Ovary (tissue), 9 donors: ENCODE results near the gene GPC6. TPM values are rescaled to one million over a fixed set of nuclear protein-coding genes. Genes with fewer than 3 reads are reported as not detected.
"Not testable (repeated sequence)": the region's sequence is repeated elsewhere in the genome, so short reads cannot be mapped to it uniquely, and the experiment has no call there.

Experiments used
- DNase-seq, 5 donors: peaks; one replicate each; pipeline ENCODE4 v3.0.0-alpha.2; 2019 to 2020
- H3K27ac ChIP-seq, 2 donors: fragments of 200-600 bp; one replicate each; pipeline versions ENCODE4 v1.5.1 to v1.8.0; 2019 to 2022
- H3K27me3 ChIP-seq: fragments of 200-600 bp; one replicate; pipeline ENCODE4 v1.8.0; 2022
- H3K36me3 ChIP-seq: fragments of 200-600 bp; sonication (generic); one replicate; pipeline ENCODE4 v1.5.1; 2019
- H3K4me1 ChIP-seq: one replicate; pipeline ENCODE4 v1.8.1; 2013; ENCODE audit warnings: mild to moderate bottlenecking, moderate library complexity; ENCODE audit not compliant: insufficient read depth
- H3K4me3 ChIP-seq: fragments of 200-600 bp; sonication (generic); one replicate; pipeline ENCODE4 v1.5.1; 2017
- H3K9me3 ChIP-seq, 2 donors: fragments of 200-600 bp in 1 of 2; sonication (generic) in 1 of 2; one replicate each; pipeline versions ENCODE4 v1.5.1 to v1.8.1; 2013 to 2019; ENCODE audit warnings: mild to moderate bottlenecking in 1 of 2, moderate library complexity in 1 of 2
- CTCF ChIP-seq, 3 donors: fragments of 450-650 bp in 2 of 3; fragments of 200-600 bp in 1 of 3; IDR thresholded peaks; one replicate each; pipeline versions ENCODE4 v1.5.1 to v1.8.0; 2016 to 2022; ENCODE audit warnings: antibody characterized with exemption in 3 of 3, mild to moderate bottlenecking in 1 of 3
- EP300 ChIP-seq: sonication (generic); formaldehyde crosslinking; IDR thresholded peaks from one replicate; pipeline ENCODE4 v1.6.1; 2017; ENCODE audit warnings: antibody characterized with exemption
- POLR2A ChIP-seq: fragments of 450-650 bp; IDR thresholded peaks from one replicate; pipeline ENCODE4 v1.6.1; 2017; ENCODE audit warnings: antibody characterized with exemption, mild to moderate bottlenecking, moderate library complexity
- WGBS, 3 donors: extraction: QIAGEN DNeasy Blood & Tissue Kit in 1 of 3; methylation state at CpG; one replicate each; pipeline versions ENCODE4 v1.1.5 to v1.1.7; 2013 to 2017; 5-methylcytosine and 5-hydroxymethylcytosine counted together
- intact Hi-C, 4 donors: fragments of 100-400 bp; cut with DNase I; formaldehyde crosslinking; loops; one replicate each; pipeline versions ENCODE4 v1.11.0 to v1.15.1; 2022 to 2023
- polyA plus RNA-seq, 2 donors: library from polyadenylated mRNA; stranded (reverse); fragments of 200-250 nt in 1 of 2; fragments of 350-450 nt in 1 of 2; fragmentation: Illumina TruSeq in 1 of 2; extraction: RNeasy Lipid Tissue Mini Kit (QIAGEN cat#74804) in 1 of 2; gene quantifications; one replicate each; pipeline ENCODE4 v1.2.3, GENCODE V29; 2013 to 2014
- total RNA-seq, 7 donors: library from RNA; depleted of rRNA in 2 of 7; stranded (reverse); fragments of >200 nt in 2 of 7; fragmentation: NEBNext Ultra II Directional in 3 of 7; extraction: Animal tissue kit (Norgen Biotek cat#: 25700) in 3 of 7; gene quantifications; one replicate each; pipeline versions ENCODE4 v1.1.0 to v1.2.4, GENCODE V29; 2016 to 2023
- donor health status: DM: no; HTN: no; CAD: no; lungs with moderate emphysema.
- donor health status: DM: no; HTN: no; CAD: no.
- donor health status: Bipolar disorder and iron deficiency.
- donor health status: DM: yes; HTN: yes; CAD: no.
- donor health status: DM: no; HTN: no; CAD: no.
- donor health status: DM: yes; HTN: yes; CAD: no.

GPC6 gene
- total and polyA plus RNA-seq, 9 donors: 4.3 to 22.3 (median 17.9) TPM

GRCh38 chr13:93435651-93436050 lies 209.0 kb downstream of the GPC6 start:
- Histone ChIP-seq H3K36me3 (no peaks in the 10 kb centered on the region), H3K9me3 (no peaks in the 10 kb centered on the region), H3K27me3 (no peaks in the 10 kb centered on the region), H3K4me1 (no peaks in the 10 kb centered on the region), H3K27ac (no peak overlapping the region), H3K4me3 (no peak overlapping the region)
- DNase-seq: no peak
- WGBS, 3 donors: 91 to 95% (median 92%) methylated on average over 3 of the region's 3 CpGs
- TF ChIP-seq POLR2A (no peak), CTCF (IDR thresholded peaks at IDR 0.05) (no peak), EP300 (no peak)
- intact Hi-C loops: no loop called here

- Histone ChIP-seq H3K4me3 (no peak overlapping the region), H3K27me3 (no peaks in the 10 kb centered on the region), H3K27ac (no peak overlapping the region), H3K36me3 (no peaks in the 10 kb centered on the region), H3K9me3 (no peaks in the 10 kb centered on the region), H3K4me1 (no peaks in the 10 kb centered on the region)
- intact Hi-C loops: no loop called here
- TF ChIP-seq EP300 (no peak), POLR2A (no peak), CTCF (IDR thresholded peaks at IDR 0.05) (no peak)
- 85 to 89% (median 87%) methylated on average over 4 of the region's 4 CpGs for WGBS, 3 donors
- DNase-seq: no peak
These were observed 210.5 kb downstream of the GPC6 start for GRCh38 chr13:93437081-93437480.

GRCh38 chr13:93446238-93446637 lies 219.6 kb downstream of the GPC6 start:
- no peaks in the 10 kb centered on the region for H3K36me3 ChIP-seq
- no peak for TF ChIP-seq EP300
- WGBS, 3 donors: 65 to 69% (median 68%) methylated on average over 2 of the region's 2 CpGs
- no peaks in the 10 kb centered on the region for H3K27me3 ChIP-seq
- no peak for DNase-seq
- no peak overlapping the region for H3K4me3 ChIP-seq
- H3K27ac ChIP-seq: no peak overlapping the region
- intact Hi-C loops: no loop called here
- H3K9me3 ChIP-seq: no peaks in the 10 kb centered on the region
- H3K4me1 ChIP-seq: peaks cover 2% of the 10 kb centered on the region

GRCh38 chr13:93450191-93450621 lies 223.6 kb downstream of the GPC6 start:
- no peak overlapping the region for H3K4me3 ChIP-seq
- intact Hi-C loops: no loop called here
- H3K27ac ChIP-seq: no peak overlapping the region
- H3K36me3 ChIP-seq: no peaks in the 10 kb centered on the region
- no peaks in the 10 kb centered on the region for H3K27me3 ChIP-seq
- peaks cover 2% of the 10 kb centered on the region for H3K4me1 ChIP-seq
- H3K9me3 ChIP-seq: no peaks in the 10 kb centered on the region
- no peak for DNase-seq
- no peak for TF ChIP-seq EP300
- no peak for TF ChIP-seq CTCF (IDR thresholded peaks at IDR 0.05)
- no peak for TF ChIP-seq POLR2A

GRCh38 chr13:93450761-93451160 lies 224.2 kb downstream of the GPC6 start:
- intact Hi-C loops: no loop called here

GRCh38 chr13:93454676-93455235 lies 228.1 kb downstream of the GPC6 start:
- H3K27ac ChIP-seq, H3K9me3 ChIP-seq, DNase-seq, H3K4me3 ChIP-seq, H3K36me3 ChIP-seq, intact Hi-C loops, H3K27me3 ChIP-seq, H3K4me1 ChIP-seq: not testable (repeated sequence)
- WGBS, 3 donors: 80 to 95% (median 87%) methylated on average over 36 of the region's 36 CpGs

More at GRCh38 chr13:93450761-93451160, 224.2 kb downstream of the GPC6 start:
- Histone ChIP-seq H3K4me1 (peaks cover 2% of the 10 kb centered on the region), H3K9me3 (no peaks in the 10 kb centered on the region), H3K36me3 (no peaks in the 10 kb centered on the region), H3K4me3 (no peak overlapping the region), H3K27ac (no peak overlapping the region), H3K27me3 (no peaks in the 10 kb centered on the region)
- no peak for TF ChIP-seq POLR2A
- TF ChIP-seq CTCF (IDR thresholded peaks at IDR 0.05): no peak
- TF ChIP-seq EP300: no peak
- DNase-seq: no peak
